ENCODE data around the gene COG7. TPM values are rescaled to one million over a fixed set of nuclear protein-coding genes. Genes with fewer than 3 reads are reported as not detected.

The COG7 gene
- total RNA-seq, 1 experiment from 2014 or later, result 38.3 TPM

- Histone ChIP-seq H4K20me1 (ENCODE audit: insufficient read depth) (no peaks in the 10 kb centered on the region), H3K4me2 (peak overlapping the region; percentile 51), H3K9me3 (ENCODE audit: insufficient read depth, low read depth) (no peaks in the 10 kb centered on the region), H3K79me2 (ENCODE audit: low read depth) (no peaks in the 10 kb centered on the region), H3F3A (ENCODE audit: insufficient read depth, low read depth) (peaks cover 63% of the 10 kb centered on the region), H3K9me2 (ENCODE audit: insufficient read depth) (no peaks in the 10 kb centered on the region), H3K27me3 (ENCODE audit: insufficient read depth, low read depth) (no peaks in the 10 kb centered on the region), H3K4me3 (no peak overlapping the region), H3K4me1 (replicated peaks; ENCODE audit: insufficient read depth) (peaks cover 81% of the 10 kb centered on the region), H3K36me3 (ENCODE audit: low read depth) (no peaks in the 10 kb centered on the region), H3K27ac (peak overlapping the region; percentile 66), H2AFZ (no peak overlapping the region)
- TF ChIP-seq EZH2 (IDR thresholded peaks at IDR 0.05; ENCODE audit: low read depth) (no peak), CTCF (conservative IDR thresholded peaks at IDR 0.05) (no peak)
- DNase-seq, result peak; percentile 49 to 84
- intact Hi-C loops (cut with micrococcal nuclease; ENCODE audit: unreplicated experiment), result loop anchor here (5.0 kb wide), 2 partner anchors 108 to 183 kb away; partner anchors contain the start of gene SCNN1G
- no TSS peak for BruUV-seq (replicated peaks)
- CTCF ChIA-PET, result interaction anchor here (0.6 kb wide), 1 partner anchor 185 kb away, joined by 21 read pairs; no protein-coding TSS in a partner anchor
- POLR2A ChIA-PET (ENCODE audit: unreplicated experiment), result interaction anchor here (0.5 to 0.6 kb wide), 3 partner anchors 11 to 1755 kb away, joined by 3 to 7 read pairs (median 6); no protein-coding TSS in a partner anchor
These were observed 87.3 kb downstream of the COG7 start for GRCh38 chr16:23365602-23366240.

DNA sequence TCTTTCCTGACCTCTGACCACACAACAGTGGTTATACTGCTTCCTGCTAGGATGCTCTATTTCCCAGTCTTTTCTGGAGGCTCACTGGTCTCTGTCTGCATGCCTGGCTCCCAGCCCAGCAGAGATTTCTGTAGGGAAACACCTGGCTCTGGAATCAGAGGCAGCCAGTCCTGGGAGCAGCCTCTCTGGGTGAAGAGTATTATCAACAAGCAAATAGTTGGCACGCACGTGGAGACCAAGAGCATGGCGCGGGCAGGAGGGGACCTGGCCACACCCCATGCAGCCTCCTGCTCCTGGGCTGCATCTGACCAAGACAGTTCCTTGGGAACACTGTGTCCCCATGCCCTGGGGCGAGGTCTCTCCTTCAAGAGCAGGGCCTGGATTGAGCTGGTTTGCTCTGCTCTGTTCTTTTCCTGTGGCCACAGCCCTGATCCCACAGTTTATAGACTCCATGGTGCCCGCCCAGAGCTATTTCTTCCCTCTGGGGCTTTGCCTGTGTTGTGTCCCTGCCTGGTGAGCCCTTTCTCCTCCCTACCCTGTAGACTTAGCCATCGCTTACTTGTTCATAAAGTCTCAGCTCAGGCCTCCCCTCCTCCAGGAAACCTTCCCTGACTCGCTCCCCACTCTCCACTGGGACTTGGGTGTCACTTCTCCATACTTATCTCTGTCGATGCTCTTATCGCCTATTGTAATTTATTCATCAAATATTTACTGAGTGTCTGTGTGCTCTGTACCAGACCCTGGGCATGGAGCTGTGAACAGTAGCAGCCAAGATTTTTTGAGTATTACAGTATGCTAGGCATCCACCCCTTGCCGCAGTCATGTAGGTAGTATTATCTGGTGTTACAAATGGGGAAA, 90.3 kb downstream of the COG7 start:
- CTCF ChIA-PET, result interaction anchor here (0.6 kb wide), 2 partner anchors 19 to 234 kb away, joined by 3 to 4 read pairs; partner anchors contain the start of gene NDUFAB1
- POLR2A ChIA-PET (ENCODE audit: unreplicated experiment), result interaction anchor here (0.7 kb wide), 1 partner anchor 153 kb away, joined by 3 read pairs; no protein-coding TSS in a partner anchor
- intact Hi-C loops (cut with micrococcal nuclease; ENCODE audit: unreplicated experiment), result loop anchor here (2.0 kb wide), 1 partner anchor 22 kb away; no protein-coding TSS in a partner anchor

More for the DNA sequence above, 90.3 kb downstream of the COG7 start:
- H3F3A ChIP-seq (ENCODE audit: insufficient read depth, low read depth), result peaks cover 50% of the 10 kb centered on the region
- TF ChIP-seq EZH2 (IDR thresholded peaks at IDR 0.05; ENCODE audit: low read depth) (no peak), CTCF (conservative IDR thresholded peaks at IDR 0.05) (no peak)
- H4K20me1 ChIP-seq (ENCODE audit: insufficient read depth), result no peaks in the 10 kb centered on the region
- H3K27me3 ChIP-seq (ENCODE audit: insufficient read depth, low read depth), result no peaks in the 10 kb centered on the region
- peak overlapping the region; percentile 74 for H3K27ac ChIP-seq
- peak overlapping the region; percentile 59 for H2AFZ ChIP-seq
- peaks cover 62% of the 10 kb centered on the region for H3K4me1 ChIP-seq (replicated peaks; ENCODE audit: insufficient read depth)
- peak; percentile 89 to 93 for DNase-seq
- peak overlapping the region; percentile 22 for H3K4me2 ChIP-seq
- no peaks in the 10 kb centered on the region for H3K9me3 ChIP-seq (ENCODE audit: insufficient read depth, low read depth)
- no peaks in the 10 kb centered on the region for H3K36me3 ChIP-seq (ENCODE audit: low read depth)
- no peak overlapping the region for H3K4me3 ChIP-seq
- H3K9me2 ChIP-seq (ENCODE audit: insufficient read depth), result no peaks in the 10 kb centered on the region
- H3K79me2 ChIP-seq (ENCODE audit: low read depth), result no peaks in the 10 kb centered on the region
- no TSS peak for BruUV-seq (replicated peaks)
